BE2C (cell line): ENCODE measurements around the gene CDK11A.
"Not testable (repeated sequence)": the region's sequence is repeated elsewhere in the genome, so short reads cannot be mapped to it uniquely, and the experiment has no call there.

Experiments
- DNase-seq: peaks from one replicate; pipeline ENCODE4 v3.0.0-alpha.2; 2020
- H3K27me3 ChIP-seq: fragments of 250-450 bp; sonication (Bioruptor Pico); 2 replicates; pipeline ENCODE4 v1.5.1; 2020; ENCODE audit warnings: mild to moderate bottlenecking
- H3K36me3 ChIP-seq: fragments of 250-450 bp; sonication (Bioruptor Pico); 2 replicates; pipeline ENCODE4 v1.5.1; 2020; ENCODE audit warnings: mild to moderate bottlenecking
- H3K4me1 ChIP-seq: fragments of 250-450 bp; sonication (Bioruptor Pico); 2 replicates; pipeline ENCODE4 v1.5.1; 2020
- H3K4me3 ChIP-seq: 2 replicates; pipeline ENCODE4 v1.5.1; 2011; ENCODE audit warnings: low read depth, low read length
- H3K9me3 ChIP-seq: fragments of 250-450 bp; sonication (Bioruptor Pico); 2 replicates; pipeline ENCODE4 v1.5.1; 2020
- CTCF ChIP-seq: IDR thresholded peaks from 2 replicates; pipeline ENCODE4 v1.5.1; 2012; ENCODE audit warnings: mild to moderate bottlenecking, low read depth, low read length

CDK11A gene

GRCh38 chr1:1755852-1756251 lies 31.7 kb upstream of the CDK11A start:
- DNase-seq, result no peak
- no peaks in the 10 kb centered on the region for H3K27me3 ChIP-seq
- TF ChIP-seq CTCF, result no peak
- H3K4me1 ChIP-seq, result peaks cover 5% of the 10 kb centered on the region; the same call in 1 of the 2 replicates
- peaks cover 75% of the 10 kb centered on the region for H3K36me3 ChIP-seq
- no peak overlapping the region for H3K4me3 ChIP-seq
- no peaks in the 10 kb centered on the region for H3K9me3 ChIP-seq

- no peaks in the 10 kb centered on the region for H3K27me3 ChIP-seq
- H3K9me3 ChIP-seq, result no peaks in the 10 kb centered on the region
- DNase-seq, result no peak
- TF ChIP-seq CTCF, result no peak
- peaks cover 71% of the 10 kb centered on the region for H3K36me3 ChIP-seq
- peaks cover 5% of the 10 kb centered on the region; the same call in 1 of the 2 replicates for H3K4me1 ChIP-seq
- H3K4me3 ChIP-seq, result no peak overlapping the region
Observed at GRCh38 chr1:1755426-1755825, 31.3 kb upstream of the CDK11A start.

GRCh38 chr1:1754051-1754815 lies 30.1 kb upstream of the CDK11A start:
- H3K4me3 ChIP-seq, result no peak overlapping the region

GRCh38 chr1:1753607-1754005 lies 29.4 kb upstream of the CDK11A start:
- no peak for TF ChIP-seq CTCF
- Histone ChIP-seq H3K27me3 (no peaks in the 10 kb centered on the region), H3K36me3 (peaks cover 53% of the 10 kb centered on the region), H3K4me3 (no peak overlapping the region), H3K9me3 (no peaks in the 10 kb centered on the region), H3K4me1 (0 out of 2 replicates have a peak, but pooled peaks cover under 1% of the 10 kb centered on the region)
- no peak for DNase-seq

More at GRCh38 chr1:1754051-1754815, 30.1 kb upstream of the CDK11A start:
- no peaks in the 10 kb centered on the region for H3K27me3 ChIP-seq
- TF ChIP-seq CTCF, result no peak
- no peaks in the 10 kb centered on the region for H3K9me3 ChIP-seq
- peaks cover 59% of the 10 kb centered on the region for H3K36me3 ChIP-seq
- H3K4me1 ChIP-seq, result peaks cover 5% of the 10 kb centered on the region; the same call in 1 of the 2 replicates
- DNase-seq, result no peak

GRCh38 chr1:1752636-1753606 lies 28.8 kb upstream of the CDK11A start:
- no peak for TF ChIP-seq CTCF
- no peaks in the 10 kb centered on the region for H3K4me1 ChIP-seq
- H3K36me3 ChIP-seq, result peaks cover 46% of the 10 kb centered on the region
- no peaks in the 10 kb centered on the region for H3K27me3 ChIP-seq
- DNase-seq, result no peak
- H3K4me3 ChIP-seq, result no peak overlapping the region
- H3K9me3 ChIP-seq, result no peaks in the 10 kb centered on the region

- Histone ChIP-seq H3K36me3 (peaks cover 42% of the 10 kb centered on the region), H3K9me3 (no peaks in the 10 kb centered on the region), H3K4me1 (no peaks in the 10 kb centered on the region), H3K4me3 (no peak overlapping the region), H3K27me3 (no peaks in the 10 kb centered on the region)
- no peak for TF ChIP-seq CTCF
- no peak for DNase-seq
Observed at GRCh38 chr1:1752190-1752589, 28.0 kb upstream of the CDK11A start.

GRCh38 chr1:1749941-1750340 lies 25.8 kb upstream of the CDK11A start:
- H3K4me3 ChIP-seq, H3K4me1 ChIP-seq, DNase-seq, H3K27me3 ChIP-seq, H3K9me3 ChIP-seq: not testable (repeated sequence)
- peaks cover 22% of the 10 kb centered on the region for H3K36me3 ChIP-seq
